Mesenchymal stem cell (in vitro differentiated cells and primary cell): Measurements from ENCODE around the gene NDUFB5.

Source experiments
- DNase-seq: peaks from one replicate; pipeline ENCODE4 v3.0.0-alpha.2; 2013
- H2AFZ ChIP-seq: one replicate; pipeline ENCODE4 v1.6.1; 2013; ENCODE audit warnings: low read depth, mild to moderate bottlenecking, control low read depth, inconsistent platforms, low read length, moderate library complexity
- H2AK5ac ChIP-seq: 2 replicates; pipeline ENCODE4 v1.6.1; 2013; ENCODE audit warnings: low read length, moderate library complexity, mild to moderate bottlenecking, inconsistent platforms; ENCODE audit not compliant: severe bottlenecking
- H2BK120ac ChIP-seq: one replicate; pipeline ENCODE4 v1.6.1; 2013; ENCODE audit warnings: low read depth, mild to moderate bottlenecking, inconsistent platforms, low read length, moderate library complexity
- H2BK12ac ChIP-seq, 2 experiments: one replicate each; pipeline ENCODE4 v1.6.1; 2013; ENCODE audit warnings: inconsistent platforms in 2 of 2, low read length in 2 of 2, mild to moderate bottlenecking in 2 of 2, moderate library complexity in 2 of 2, control low read depth in 1 of 2
- H2BK15ac ChIP-seq: one replicate; pipeline ENCODE4 v1.6.1; 2013; ENCODE audit warnings: mild to moderate bottlenecking, low read depth, inconsistent platforms; ENCODE audit not compliant: poor library complexity, severe bottlenecking
- H2BK5ac ChIP-seq: 2 replicates; pipeline ENCODE4 v1.6.1; 2013; ENCODE audit warnings: low read depth, mild to moderate bottlenecking, low read length, control low read depth, inconsistent platforms; ENCODE audit not compliant: poor library complexity, severe bottlenecking
- H3K14ac ChIP-seq, 2 experiments: one replicate each; pipeline ENCODE4 v1.6.1; 2013; ENCODE audit warnings: inconsistent platforms in 2 of 2, low read length in 2 of 2, control low read depth in 1 of 2, mild to moderate bottlenecking in 1 of 2, moderate library complexity in 1 of 2
- H3K18ac ChIP-seq, 2 experiments: one replicate each; pipeline ENCODE4 v1.6.1; 2013; ENCODE audit warnings: inconsistent platforms in 2 of 2, low read length in 2 of 2, control low read depth in 1 of 2, low read depth in 1 of 2, mild to moderate bottlenecking in 1 of 2
- H3K23ac ChIP-seq, 2 experiments: one replicate each; pipeline ENCODE4 v1.6.1; 2013; ENCODE audit warnings: inconsistent platforms in 2 of 2, low read length in 2 of 2, mild to moderate bottlenecking in 2 of 2, moderate library complexity in 2 of 2, control low read depth in 1 of 2
- H3K27ac ChIP-seq: 2 replicates; pipeline ENCODE4 v1.5.1; 2013; ENCODE audit warnings: mild to moderate bottlenecking, moderate library complexity, low read length, control low read depth, inconsistent platforms; ENCODE audit not compliant: poor library complexity, severe bottlenecking
- H3K27me3 ChIP-seq, 2 experiments: 2 replicates each; pipeline versions ENCODE4 v1.6.1 to v1.7.0; 2013; ENCODE audit warnings: low read length in 2 of 2, mild to moderate bottlenecking in 2 of 2, moderate library complexity in 2 of 2, control low read depth in 1 of 2, inconsistent platforms in 1 of 2; ENCODE audit not compliant: control insufficient read depth in 1 of 2, insufficient read depth in 1 of 2
- H3K36me3 ChIP-seq, 2 experiments: 2 replicates each; pipeline versions ENCODE4 v1.6.1 to v1.7.0; 2013; ENCODE audit warnings: low read length in 2 of 2, control low read depth in 1 of 2, inconsistent platforms in 1 of 2, low read depth in 1 of 2, mild to moderate bottlenecking in 1 of 2; ENCODE audit not compliant: insufficient read depth in 2 of 2, control insufficient read depth in 1 of 2
- H3K4ac ChIP-seq, 2 experiments: one replicate each; pipeline ENCODE4 v1.6.1; 2013; ENCODE audit warnings: inconsistent platforms in 2 of 2, low read length in 2 of 2, mild to moderate bottlenecking in 2 of 2, moderate library complexity in 2 of 2, control low read depth in 1 of 2, low read depth in 1 of 2
- H3K4me1 ChIP-seq: 2 replicates; pipeline ENCODE4 v1.6.1; 2013; ENCODE audit warnings: low read depth, low read length, control low read depth; ENCODE audit not compliant: control insufficient read depth, insufficient read depth
- H3K4me2 ChIP-seq: 2 replicates; pipeline ENCODE4 v1.6.1; 2013; ENCODE audit warnings: low read length, mild to moderate bottlenecking, inconsistent platforms; ENCODE audit not compliant: poor library complexity, severe bottlenecking
- H3K4me3 ChIP-seq, 2 experiments: 2 replicates each; pipeline versions ENCODE4 v1.5.1 to v1.7.0; 2013; ENCODE audit warnings: low read length in 2 of 2, mild to moderate bottlenecking in 2 of 2, control low read depth in 1 of 2, low read depth in 1 of 2; ENCODE audit not compliant: insufficient read depth in 1 of 2
- H3K79me1 ChIP-seq: replicated peaks from 2 replicates; pipeline ENCODE4 v1.6.1; 2013; ENCODE audit warnings: mild to moderate bottlenecking, control low read depth, low read length, inconsistent platforms; ENCODE audit not compliant: poor library complexity, severe bottlenecking
- H3K9ac ChIP-seq: 2 replicates; pipeline ENCODE4 v1.7.0; 2013; ENCODE audit warnings: mild to moderate bottlenecking, low read length, moderate library complexity
- H3K9me3 ChIP-seq: 2 replicates; pipeline ENCODE4 v1.7.0; 2013; ENCODE audit warnings: mild to moderate bottlenecking, low read length; ENCODE audit not compliant: control insufficient read depth
- H4K8ac ChIP-seq: one replicate; pipeline ENCODE4 v1.6.1; 2013; ENCODE audit warnings: inconsistent platforms, mild to moderate bottlenecking, low read length, moderate library complexity
- H4K91ac ChIP-seq: one replicate; pipeline ENCODE4 v1.6.1; 2013; ENCODE audit warnings: mild to moderate bottlenecking, low read length, inconsistent platforms
- WGBS: methylation state at CpG from one replicate; pipeline ENCODE4 v1.1.7; 2013; ENCODE audit warnings: mixed read lengths; 5-methylcytosine and 5-hydroxymethylcytosine counted together

Gene NDUFB5

DNA sequence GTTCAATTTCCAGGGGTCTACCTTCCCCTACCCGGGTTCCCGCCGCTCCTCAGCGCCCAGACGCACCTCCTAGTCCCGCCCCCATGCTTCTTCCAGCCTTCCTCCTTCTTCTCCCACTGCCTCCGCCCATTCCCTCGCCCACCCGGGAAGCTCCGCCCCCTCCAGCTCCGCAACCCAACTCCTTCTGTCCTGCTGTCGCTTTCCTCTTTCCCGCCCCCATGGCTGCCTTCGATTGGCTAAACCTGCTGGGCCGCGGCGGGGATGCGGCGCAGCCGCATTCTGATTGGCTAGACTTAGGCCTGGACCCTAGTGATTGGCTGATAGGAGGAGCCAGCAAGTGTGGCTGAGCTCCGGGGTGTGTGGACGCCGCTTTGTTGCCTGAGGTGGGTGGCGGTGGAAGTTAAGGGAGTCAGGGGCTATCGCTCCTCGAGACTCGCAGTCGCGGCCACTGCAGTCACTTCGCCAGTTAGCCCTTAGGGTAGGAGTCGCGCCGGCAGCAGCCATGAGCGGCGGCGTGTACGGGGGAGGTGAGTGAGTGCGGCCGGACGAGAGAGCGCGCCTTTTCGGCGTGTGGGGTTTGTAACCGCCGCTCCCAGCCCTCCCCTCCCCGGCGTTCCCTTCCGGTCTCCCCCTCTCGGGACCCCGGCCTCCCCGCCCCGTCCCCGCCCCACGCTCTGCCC, 41.9 kb upstream of the NDUFB5 start, which contains the start of gene ACTL6A:
ACTL6A (plus strand) TSS at position 336 of the 680 bp plus-strand sequence; CDS start at position 503, 167 bp downstream.
- Histone ChIP-seq H3K36me3 (no peaks in the 10 kb centered on the region), H3K4me2 (peak within 1 kb of the TSS; percentile 94), H2AFZ (peak within 1 kb of the TSS; percentile 75), H2BK120ac (peak within 1 kb of the TSS; percentile 73), H3K14ac (peak within 1 kb of the TSS in 1 of 2 experiments; percentile 95), H3K4me1 (peaks cover 2% of the 10 kb centered on the region), H3K18ac (peak within 1 kb of the TSS; percentile 94 to 96), H3K9ac (peak within 1 kb of the TSS; percentile 89), H3K27ac (peak within 1 kb of the TSS; percentile 87), H3K27me3 (no peaks in the 10 kb centered on the region), H3K4me3 (peak within 1 kb of the TSS; percentile 94 to 97), H3K79me1 (peaks cover 5% of the 10 kb centered on the region), H2BK5ac (no peak within 1 kb of the TSS), H3K23ac (peak within 1 kb of the TSS in 1 of 2 experiments; percentile 47), H4K8ac (peak within 1 kb of the TSS; percentile 99), H2BK12ac (peak within 1 kb of the TSS in 1 of 2 experiments; percentile 12), H3K9me3 (no peaks in the 10 kb centered on the region), H2BK15ac (peak within 1 kb of the TSS; percentile 93), H2AK5ac (no peak within 1 kb of the TSS), H4K91ac (peak within 1 kb of the TSS; percentile 93), H3K4ac (peak within 1 kb of the TSS; percentile 60 to 97)
- peak; percentile 100 for DNase-seq
- WGBS = 2% methylated on average over 24 of the region's 55 CpGs

DNA sequence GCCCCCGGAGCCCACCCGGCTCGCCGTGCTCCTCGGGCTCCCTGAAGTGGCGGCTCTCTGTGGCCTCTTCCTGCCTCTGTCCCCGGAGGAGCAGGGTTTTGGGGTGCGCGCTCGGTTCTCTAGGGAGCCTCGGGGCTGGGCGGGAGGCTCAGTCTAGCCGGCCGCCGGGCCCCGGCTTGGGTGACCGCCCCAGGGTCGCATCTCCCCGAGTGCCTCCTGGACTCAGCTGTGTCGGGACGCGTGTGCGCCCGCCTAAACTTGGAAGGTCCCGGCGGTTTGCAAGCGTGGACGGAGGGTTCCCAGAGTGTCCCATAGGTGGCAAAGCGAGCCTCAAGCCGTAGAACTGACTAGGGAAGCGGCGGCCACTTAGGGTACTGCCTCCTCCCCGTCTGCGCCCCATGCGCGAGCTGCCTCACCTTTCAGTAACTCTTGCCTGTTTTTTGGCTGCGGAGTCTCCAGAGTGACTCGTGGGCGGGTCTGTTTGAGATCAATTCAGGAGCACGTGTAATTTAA, 41.3 kb upstream of the NDUFB5 start:
- H3K9ac ChIP-seq = peak overlapping the region; percentile 89
- peak; percentile 90 for DNase-seq
- H2BK5ac ChIP-seq = no peak overlapping the region
- no peaks in the 10 kb centered on the region for H3K9me3 ChIP-seq
- H2BK15ac ChIP-seq = no peak overlapping the region
- H2BK120ac ChIP-seq = peak overlapping the region; percentile 73
- peak overlapping the region; percentile 72 for H2AFZ ChIP-seq
- H3K23ac ChIP-seq = peak overlapping the region in 1 of 2 experiments; percentile 47
- no peaks in the 10 kb centered on the region for H3K27me3 ChIP-seq
- peak overlapping the region in 1 of 2 experiments; percentile 38 for H3K4ac ChIP-seq
- H2AK5ac ChIP-seq = no peak overlapping the region
- H4K8ac ChIP-seq = no peak overlapping the region
- H3K4me1 ChIP-seq = peaks cover 2% of the 10 kb centered on the region
- H3K4me3 ChIP-seq = peak overlapping the region; percentile 94 to 97
- H3K14ac ChIP-seq = no peak overlapping the region
- peak overlapping the region; percentile 9 for H3K27ac ChIP-seq
- H3K18ac ChIP-seq = peak overlapping the region in 1 of 2 experiments; percentile 54
- no peak overlapping the region for H2BK12ac ChIP-seq
- peak overlapping the region; percentile 64 for H3K4me2 ChIP-seq
- WGBS = 1% methylated on average over 36 of the region's 40 CpGs
- no peak overlapping the region for H4K91ac ChIP-seq
- H3K36me3 ChIP-seq = no peaks in the 10 kb centered on the region
- peaks cover 5% of the 10 kb centered on the region for H3K79me1 ChIP-seq

DNA sequence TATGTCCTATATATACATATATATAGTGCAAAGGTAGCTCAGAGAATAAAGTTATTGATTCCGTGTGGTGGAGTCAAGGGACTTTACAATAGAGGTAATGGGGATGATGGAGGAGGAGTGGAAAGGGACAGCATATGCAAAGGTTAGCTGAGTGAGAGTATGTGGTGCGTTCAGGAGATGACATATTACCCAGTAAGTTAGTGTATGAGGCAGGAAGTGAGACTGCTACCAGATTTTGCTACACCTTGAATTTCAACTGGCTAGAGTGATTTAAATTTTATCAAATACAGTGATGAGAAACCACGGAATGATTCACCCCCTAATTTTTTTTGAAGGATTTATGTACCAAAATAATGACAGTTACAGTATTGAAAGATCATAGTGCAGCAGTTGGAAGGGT, 39.1 kb upstream of the NDUFB5 start:
- Histone ChIP-seq H3K36me3 (peaks cover 0 to 9% of the 10 kb centered on the region in 2 experiments), H3K4ac (no peak overlapping the region), H2BK15ac (no peak overlapping the region), H3K23ac (no peak overlapping the region), H3K27me3 (no peaks in the 10 kb centered on the region), H2AK5ac (no peak overlapping the region), H3K9ac (no peak overlapping the region), H3K9me3 (no peaks in the 10 kb centered on the region), H2AFZ (no peak overlapping the region), H4K91ac (no peak overlapping the region), H2BK120ac (no peak overlapping the region), H3K14ac (no peak overlapping the region), H3K18ac (no peak overlapping the region), H3K79me1 (peaks cover 13% of the 10 kb centered on the region), H2BK12ac (no peak overlapping the region), H2BK5ac (no peak overlapping the region), H4K8ac (no peak overlapping the region), H3K4me1 (peaks cover 2% of the 10 kb centered on the region), H3K27ac (no peak overlapping the region), H3K4me2 (no peak overlapping the region), H3K4me3 (no peak overlapping the region)
- DNase-seq = no peak
- 100% methylated on average over 2 of the region's 3 CpGs for WGBS

DNA sequence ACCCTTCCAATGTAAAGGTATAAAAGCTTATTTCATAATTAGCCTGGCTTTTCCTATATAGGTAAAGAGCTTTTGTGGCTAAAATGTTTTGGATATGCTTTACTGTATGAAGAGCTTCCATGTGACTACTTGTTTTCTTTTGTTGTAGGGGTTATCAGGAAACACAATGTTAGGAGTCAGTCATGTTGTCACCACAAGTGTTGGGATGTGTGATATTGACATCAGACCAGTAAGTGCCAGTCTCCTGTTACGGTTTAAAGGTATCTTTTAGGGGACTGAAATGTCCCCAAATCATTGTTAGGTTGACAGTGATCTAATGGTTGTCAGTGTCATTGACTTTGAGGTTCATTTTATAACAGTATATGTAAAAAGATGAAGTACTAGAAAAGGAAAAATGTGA, 23.6 kb upstream of the NDUFB5 start:
- Histone ChIP-seq H4K91ac (no peak overlapping the region), H3K27ac (no peak overlapping the region), H3K9ac (no peak overlapping the region), H2BK12ac (no peak overlapping the region), H3K4me3 (no peak overlapping the region), H2BK5ac (no peak overlapping the region), H3K18ac (no peak overlapping the region), H2AFZ (no peak overlapping the region), H3K9me3 (no peaks in the 10 kb centered on the region), H3K14ac (no peak overlapping the region), H3K36me3 (peaks cover 18 to 76% of the 10 kb centered on the region in 2 experiments), H2BK120ac (no peak overlapping the region), H3K79me1 (peaks cover 2% of the 10 kb centered on the region), H3K4me1 (no peaks in the 10 kb centered on the region), H2AK5ac (no peak overlapping the region), H3K27me3 (no peaks in the 10 kb centered on the region), H2BK15ac (no peak overlapping the region), H3K23ac (no peak overlapping the region), H4K8ac (no peak overlapping the region), H3K4me2 (no peak overlapping the region), H3K4ac (no peak overlapping the region)
- 97% methylated on average over 1 of the region's 1 CpG for WGBS
- no peak for DNase-seq
